Measurements from ENCODE around the gene GPC6. TPM values are rescaled to one million over a fixed set of nuclear protein-coding genes. Genes with fewer than 3 reads are reported as not detected.

GPC6 gene
- total and polyA plus RNA-seq, 4 donors: 5.9 to 29.1 (median 18.2) TPM

DNA sequence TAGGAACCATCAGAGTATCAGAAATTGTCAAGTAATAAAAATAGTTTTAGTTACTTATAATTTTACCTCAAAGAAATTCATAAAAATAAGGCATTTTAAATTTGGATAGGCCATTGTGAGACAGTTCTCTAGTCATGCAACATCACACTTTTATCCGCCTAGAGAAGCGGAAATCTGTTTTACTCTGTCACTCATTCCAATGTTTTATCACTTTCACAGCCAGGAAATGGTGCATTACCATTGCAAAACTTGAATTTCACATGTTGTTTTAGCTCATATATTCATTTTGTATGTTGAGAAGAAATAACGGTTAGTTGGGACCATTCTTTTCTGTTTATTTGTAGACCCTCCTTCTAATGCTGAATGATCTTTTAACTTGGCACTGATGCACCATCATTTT, 427.2 kb downstream of the GPC6 start:
- 98% methylated on average over 3 of the region's 3 CpGs for WGBS
- no peaks in the 10 kb centered on the region for H3K27me3 ChIP-seq (ENCODE audit: control insufficient read depth in 4 of 4, insufficient read depth in 4 of 4, low read length in 3 of 4)
- H3K27ac ChIP-seq (ENCODE audit: low read depth in 1 of 2, low read length in 2 of 2): no peak overlapping the region
- no peak for DNase-seq (ENCODE audit: low spot score)
- no peaks in the 10 kb centered on the region for H3K9me3 ChIP-seq (ENCODE audit: control insufficient read depth in 4 of 4, low read length in 3 of 4)
- H3K9ac ChIP-seq (ENCODE audit: low read depth in 1 of 2, low read length in 2 of 2): no peak overlapping the region
- no peaks in the 10 kb centered on the region for H3K4me1 ChIP-seq (ENCODE audit: control insufficient read depth in 4 of 4, insufficient read depth in 4 of 4, low read length in 3 of 4)
- H3K36me3 ChIP-seq (ENCODE audit: control insufficient read depth in 4 of 4, insufficient read depth in 3 of 4, low read depth in 1 of 4, low read length in 3 of 4): no peaks in the 10 kb centered on the region
- TF ChIP-seq TAF1 (conservative IDR thresholded peaks at IDR 0.05) (no peak), HNF4G (IDR thresholded peaks at IDR 0.05) (no peak), ZBTB33 (IDR thresholded peaks at IDR 0.05) (no peak), JUND (IDR thresholded peaks at IDR 0.05) (no peak), MAX (IDR thresholded peaks at IDR 0.05) (no peak), REST (IDR thresholded peaks at IDR 0.05) (no peak), EGR1 (IDR thresholded peaks at IDR 0.05; ENCODE audit: low read depth in 2 of 2) (no peak), SP1 (IDR thresholded peaks at IDR 0.05) (no peak), HNF4A (conservative IDR thresholded peaks at IDR 0.05) (no peak), ATF3 (IDR thresholded peaks at IDR 0.05) (no peak), YY1 (IDR thresholded peaks at IDR 0.05) (no peak), RXRA (IDR thresholded peaks at IDR 0.05) (no peak), RAD21 (IDR thresholded peaks at IDR 0.05) (no peak), CTCF (IDR thresholded peaks at IDR 0.05; ENCODE audit: low read depth, low read length, missing input control) (no peak), FOXA1 (IDR thresholded peaks at IDR 0.05) (no peak)
- no peak overlapping the region for H3K4me3 ChIP-seq (ENCODE audit: low read depth in 1 of 3, low read length in 3 of 3)

DNA sequence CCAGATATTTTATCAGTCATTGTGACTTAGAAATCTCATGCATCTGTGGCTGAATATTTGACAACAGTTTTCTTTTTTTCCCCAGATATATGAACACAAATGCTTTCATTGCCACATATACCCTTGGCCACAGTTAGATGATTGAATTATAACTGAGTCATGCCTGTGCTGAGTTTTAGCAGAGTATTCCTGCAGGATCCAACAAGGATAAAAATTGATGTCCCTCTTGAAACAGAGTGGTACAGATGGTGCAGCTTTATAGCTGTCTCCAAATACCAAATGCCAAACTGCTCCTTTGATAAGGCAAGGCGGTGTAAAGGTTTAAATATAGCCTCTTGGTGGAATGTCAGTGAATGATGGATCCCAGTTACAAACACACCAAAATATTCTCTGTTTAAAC, 428.5 kb downstream of the GPC6 start:
- Histone ChIP-seq H3K27ac (ENCODE audit: low read depth in 1 of 2, low read length in 2 of 2) (no peak overlapping the region), H3K4me3 (ENCODE audit: low read depth in 1 of 3, low read length in 3 of 3) (no peak overlapping the region), H3K4me1 (ENCODE audit: control insufficient read depth in 4 of 4, insufficient read depth in 4 of 4, low read length in 3 of 4) (no peaks in the 10 kb centered on the region), H3K36me3 (ENCODE audit: control insufficient read depth in 4 of 4, insufficient read depth in 3 of 4, low read depth in 1 of 4, low read length in 3 of 4) (no peaks in the 10 kb centered on the region), H3K9me3 (ENCODE audit: control insufficient read depth in 4 of 4, low read length in 3 of 4) (no peaks in the 10 kb centered on the region), H3K9ac (ENCODE audit: low read depth in 1 of 2, low read length in 2 of 2) (no peak overlapping the region), H3K27me3 (ENCODE audit: control insufficient read depth in 4 of 4, insufficient read depth in 4 of 4, low read length in 3 of 4) (no peaks in the 10 kb centered on the region)
- no peak for DNase-seq (ENCODE audit: low spot score)
- WGBS: 93% methylated on average over 1 of the region's 1 CpG
- TF ChIP-seq FOXA1 (IDR thresholded peaks at IDR 0.05) (no peak), TAF1 (conservative IDR thresholded peaks at IDR 0.05) (no peak), EGR1 (IDR thresholded peaks at IDR 0.05; ENCODE audit: low read depth in 2 of 2) (no peak), MAX (IDR thresholded peaks at IDR 0.05) (no peak), HNF4G (IDR thresholded peaks at IDR 0.05) (no peak), REST (IDR thresholded peaks at IDR 0.05) (no peak), CTCF (IDR thresholded peaks at IDR 0.05; ENCODE audit: low read depth, low read length, missing input control) (no peak), SP1 (IDR thresholded peaks at IDR 0.05) (no peak), NR2F2 (IDR thresholded peaks at IDR 0.05) (no peak), FOXA2 (IDR thresholded peaks at IDR 0.05) (no peak), GABPA (IDR thresholded peaks at IDR 0.05 in 1 of 2, conservative IDR thresholded peaks at IDR 0.05 in 1 of 2) (no peak)

All from liver (tissue), 9 donors.